ENCODE results near the gene CCDC181.
A peak's percentile ranks its signal among the peaks of the same experiment; 100 is the strongest.

The CCDC181 gene
- 0 to 0.77 (median 0.17) reads per million in 3 donors for total RNA-seq

- DNase-seq: no peak
- H3K27me3 ChIP-seq (replicated peaks; ENCODE audit: control insufficient read depth, insufficient read depth, low read length, poor library complexity, severe bottlenecking): peaks cover 4% of the 10 kb centered on the region
- H3K9me3 ChIP-seq (ENCODE audit: control insufficient read depth, low read length): no peaks in the 10 kb centered on the region
- no peaks in the 10 kb centered on the region for H3K36me3 ChIP-seq (ENCODE audit: control insufficient read depth, insufficient read depth, low read length)
- peak within 1 kb of the TSS; percentile 43 for H3K4me3 ChIP-seq (ENCODE audit: insufficient read depth, low read depth, low read length, poor library complexity, severe bottlenecking)
- peaks cover 4% of the 10 kb centered on the region for H3K4me1 ChIP-seq (ENCODE audit: control insufficient read depth, insufficient read depth, low read length, poor library complexity, severe bottlenecking)
- no peak within 1 kb of the TSS for H3K27ac ChIP-seq (ENCODE audit: insufficient read depth, low read length, poor library complexity, severe bottlenecking)
Observed at GRCh38 chr1:169427081-169427641, at the start of gene CCDC181. Gene CCDC181, minus strand, starts transcription at chr1:169427474. Its CDS starts 2,547 bp downstream, at chr1:169424927.

GRCh38 chr1:169475806-169476387, 48.6 kb upstream of the CCDC181 start:
- no peaks in the 10 kb centered on the region for H3K9me3 ChIP-seq (ENCODE audit: control insufficient read depth, low read length)
- no peak for DNase-seq
- H3K27ac ChIP-seq (ENCODE audit: insufficient read depth, low read length, poor library complexity, severe bottlenecking): no peak overlapping the region
- H3K4me1 ChIP-seq (ENCODE audit: control insufficient read depth, insufficient read depth, low read length, poor library complexity, severe bottlenecking): no peaks in the 10 kb centered on the region
- peaks cover 4% of the 10 kb centered on the region for H3K36me3 ChIP-seq (ENCODE audit: control insufficient read depth, insufficient read depth, low read length)
- H3K4me3 ChIP-seq (ENCODE audit: insufficient read depth, low read depth, low read length, poor library complexity, severe bottlenecking): no peak overlapping the region
- no peaks in the 10 kb centered on the region for H3K27me3 ChIP-seq (replicated peaks; ENCODE audit: control insufficient read depth, insufficient read depth, low read length, poor library complexity, severe bottlenecking)

- H3K4me3 ChIP-seq (ENCODE audit: insufficient read depth, low read depth, low read length, poor library complexity, severe bottlenecking): no peak overlapping the region
- no peaks in the 10 kb centered on the region for H3K27me3 ChIP-seq (replicated peaks; ENCODE audit: control insufficient read depth, insufficient read depth, low read length, poor library complexity, severe bottlenecking)
- no peaks in the 10 kb centered on the region for H3K9me3 ChIP-seq (ENCODE audit: control insufficient read depth, low read length)
- peaks cover 4% of the 10 kb centered on the region for H3K36me3 ChIP-seq (ENCODE audit: control insufficient read depth, insufficient read depth, low read length)
- no peaks in the 10 kb centered on the region for H3K4me1 ChIP-seq (ENCODE audit: control insufficient read depth, insufficient read depth, low read length, poor library complexity, severe bottlenecking)
- no peak overlapping the region for H3K27ac ChIP-seq (ENCODE audit: insufficient read depth, low read length, poor library complexity, severe bottlenecking)
- no peak for DNase-seq
Observed at GRCh38 chr1:169474302-169474995, 47.2 kb upstream of the CCDC181 start.

- Histone ChIP-seq H3K27ac (ENCODE audit: insufficient read depth, low read length, poor library complexity, severe bottlenecking) (no peak overlapping the region), H3K4me1 (ENCODE audit: control insufficient read depth, insufficient read depth, low read length, poor library complexity, severe bottlenecking) (no peaks in the 10 kb centered on the region), H3K4me3 (ENCODE audit: insufficient read depth, low read depth, low read length, poor library complexity, severe bottlenecking) (no peak overlapping the region), H3K27me3 (replicated peaks; ENCODE audit: control insufficient read depth, insufficient read depth, low read length, poor library complexity, severe bottlenecking) (no peaks in the 10 kb centered on the region), H3K36me3 (ENCODE audit: control insufficient read depth, insufficient read depth, low read length) (peaks cover 4% of the 10 kb centered on the region), H3K9me3 (ENCODE audit: control insufficient read depth, low read length) (no peaks in the 10 kb centered on the region)
- no peak for DNase-seq
Observed at GRCh38 chr1:169473347-169473746, 46.1 kb upstream of the CCDC181 start.

GRCh38 chr1:169472738-169473137, 45.5 kb upstream of the CCDC181 start:
- Histone ChIP-seq H3K36me3 (ENCODE audit: control insufficient read depth, insufficient read depth, low read length) (peaks cover 4% of the 10 kb centered on the region), H3K9me3 (ENCODE audit: control insufficient read depth, low read length) (no peaks in the 10 kb centered on the region), H3K4me3 (ENCODE audit: insufficient read depth, low read depth, low read length, poor library complexity, severe bottlenecking) (no peak overlapping the region), H3K27me3 (replicated peaks; ENCODE audit: control insufficient read depth, insufficient read depth, low read length, poor library complexity, severe bottlenecking) (no peaks in the 10 kb centered on the region), H3K4me1 (ENCODE audit: control insufficient read depth, insufficient read depth, low read length, poor library complexity, severe bottlenecking) (no peaks in the 10 kb centered on the region), H3K27ac (ENCODE audit: insufficient read depth, low read length, poor library complexity, severe bottlenecking) (no peak overlapping the region)
- no peak for DNase-seq

GRCh38 chr1:169468982-169469381, 41.7 kb upstream of the CCDC181 start:
- no peaks in the 10 kb centered on the region for H3K27me3 ChIP-seq (replicated peaks; ENCODE audit: control insufficient read depth, insufficient read depth, low read length, poor library complexity, severe bottlenecking)
- H3K4me1 ChIP-seq (ENCODE audit: control insufficient read depth, insufficient read depth, low read length, poor library complexity, severe bottlenecking): no peaks in the 10 kb centered on the region
- H3K4me3 ChIP-seq (ENCODE audit: insufficient read depth, low read depth, low read length, poor library complexity, severe bottlenecking): no peak overlapping the region
- H3K36me3 ChIP-seq (ENCODE audit: control insufficient read depth, insufficient read depth, low read length): no peaks in the 10 kb centered on the region
- no peak for DNase-seq
- no peaks in the 10 kb centered on the region for H3K9me3 ChIP-seq (ENCODE audit: control insufficient read depth, low read length)
- H3K27ac ChIP-seq (ENCODE audit: insufficient read depth, low read length, poor library complexity, severe bottlenecking): no peak overlapping the region

- H3K9me3 ChIP-seq (ENCODE audit: control insufficient read depth, low read length): no peaks in the 10 kb centered on the region
- DNase-seq: no peak
- no peaks in the 10 kb centered on the region for H3K4me1 ChIP-seq (ENCODE audit: control insufficient read depth, insufficient read depth, low read length, poor library complexity, severe bottlenecking)
- H3K27ac ChIP-seq (ENCODE audit: insufficient read depth, low read length, poor library complexity, severe bottlenecking): no peak overlapping the region
- no peaks in the 10 kb centered on the region for H3K27me3 ChIP-seq (replicated peaks; ENCODE audit: control insufficient read depth, insufficient read depth, low read length, poor library complexity, severe bottlenecking)
- H3K36me3 ChIP-seq (ENCODE audit: control insufficient read depth, insufficient read depth, low read length): no peaks in the 10 kb centered on the region
- no peak overlapping the region for H3K4me3 ChIP-seq (ENCODE audit: insufficient read depth, low read depth, low read length, poor library complexity, severe bottlenecking)
Observed at GRCh38 chr1:169466259-169467230, 39.3 kb upstream of the CCDC181 start.

- no peaks in the 10 kb centered on the region for H3K36me3 ChIP-seq (ENCODE audit: control insufficient read depth, insufficient read depth, low read length)
- no peaks in the 10 kb centered on the region for H3K9me3 ChIP-seq (ENCODE audit: control insufficient read depth, low read length)
- DNase-seq: no peak
- H3K4me1 ChIP-seq (ENCODE audit: control insufficient read depth, insufficient read depth, low read length, poor library complexity, severe bottlenecking): peaks cover 4% of the 10 kb centered on the region
- H3K27me3 ChIP-seq (replicated peaks; ENCODE audit: control insufficient read depth, insufficient read depth, low read length, poor library complexity, severe bottlenecking): no peaks in the 10 kb centered on the region
- no peak overlapping the region for H3K4me3 ChIP-seq (ENCODE audit: insufficient read depth, low read depth, low read length, poor library complexity, severe bottlenecking)
- H3K27ac ChIP-seq (ENCODE audit: insufficient read depth, low read length, poor library complexity, severe bottlenecking): no peak overlapping the region
Observed at GRCh38 chr1:169465281-169465680, 38.0 kb upstream of the CCDC181 start.

GRCh38 chr1:169462385-169462784, 35.1 kb upstream of the CCDC181 start:
- no peaks in the 10 kb centered on the region for H3K27me3 ChIP-seq (replicated peaks; ENCODE audit: control insufficient read depth, insufficient read depth, low read length, poor library complexity, severe bottlenecking)
- H3K4me3 ChIP-seq (ENCODE audit: insufficient read depth, low read depth, low read length, poor library complexity, severe bottlenecking): no peak overlapping the region
- no peak for DNase-seq
- H3K36me3 ChIP-seq (ENCODE audit: control insufficient read depth, insufficient read depth, low read length): no peaks in the 10 kb centered on the region
- no peak overlapping the region for H3K27ac ChIP-seq (ENCODE audit: insufficient read depth, low read length, poor library complexity, severe bottlenecking)
- H3K4me1 ChIP-seq (ENCODE audit: control insufficient read depth, insufficient read depth, low read length, poor library complexity, severe bottlenecking): peaks cover 5% of the 10 kb centered on the region
- no peaks in the 10 kb centered on the region for H3K9me3 ChIP-seq (ENCODE audit: control insufficient read depth, low read length)
